GM23338 (cell line): Measurements from ENCODE around the gene IDH3A. TPM values are rescaled to one million over a fixed set of nuclear protein-coding genes. Genes with fewer than 3 reads are reported as not detected.

Source experiments
- ATAC-seq: fragments of 200-7000 bp; cut with Tn5 transposase; 3 replicates; pipeline ENCODE4 v1.9.1; 2020
- DNase-seq: peaks from one replicate; pipeline ENCODE4 v3.0.0-alpha.2; 2015; ENCODE audit warnings: low spot score
- H2AFZ ChIP-seq: fragments of 200-600 bp; sonication (generic); 2 replicates; pipeline ENCODE4 v1.8.0; 2016; ENCODE audit warnings: antibody characterized with exemption, mild to moderate bottlenecking, moderate library complexity
- H3F3A ChIP-seq: fragments of 200-600 bp; sonication (generic); replicated peaks from 2 replicates; pipeline ENCODE4 v1.8.0; 2017; ENCODE audit warnings: antibody characterized with exemption, mixed run types, low read depth
- H3K27ac ChIP-seq: fragments of 200-600 bp; sonication (generic); 2 replicates; pipeline ENCODE4 v1.6.1; 2016; ENCODE audit warnings: low read depth
- H3K27me3 ChIP-seq: fragments of 200-600 bp; sonication (generic); 2 replicates; pipeline ENCODE4 v1.8.0; 2016; ENCODE audit warnings: mild to moderate bottlenecking, mixed run types, moderate library complexity; ENCODE audit not compliant: insufficient read depth
- H3K36me3 ChIP-seq: fragments of 200-600 bp; sonication (generic); 2 replicates; pipeline ENCODE4 v1.8.0; 2016; ENCODE audit warnings: mild to moderate bottlenecking; ENCODE audit not compliant: insufficient read depth
- H3K4me1 ChIP-seq: fragments of 200-600 bp; sonication (generic); 2 replicates; pipeline ENCODE4 v1.8.0; 2016; ENCODE audit warnings: mild to moderate bottlenecking, moderate library complexity; ENCODE audit not compliant: insufficient read depth
- H3K4me2 ChIP-seq: fragments of 200-600 bp; sonication (generic); 2 replicates; pipeline ENCODE4 v1.7.1; 2017; ENCODE audit warnings: mixed run types
- H3K4me3 ChIP-seq: fragments of 200-600 bp; sonication (generic); 2 replicates; pipeline ENCODE4 v1.6.1; 2016; ENCODE audit warnings: mixed run types
- H3K79me2 ChIP-seq: fragments of 200-600 bp; sonication (generic); replicated peaks from 2 replicates; pipeline ENCODE4 v1.8.0; 2017; ENCODE audit warnings: mild to moderate bottlenecking; ENCODE audit not compliant: insufficient read depth
- H3K9me2 ChIP-seq: fragments of 200-600 bp; sonication (generic); 2 replicates; pipeline ENCODE4 v1.8.0; 2017; ENCODE audit not compliant: insufficient read depth
- H4K20me1 ChIP-seq: fragments of 200-600 bp; sonication (generic); replicated peaks from 2 replicates; pipeline ENCODE4 v1.8.0; 2017; ENCODE audit warnings: mild to moderate bottlenecking; ENCODE audit not compliant: insufficient read depth
- H3K27ac Mint-ChIP-seq: 2 replicates; pipeline ENCODE4 v1.8.0; 2020; ENCODE audit warnings: inconsistent platforms, mild to moderate bottlenecking, moderate library complexity, mixed read lengths
- H3K27me3 Mint-ChIP-seq: 3 replicates; pipeline ENCODE4 v1.8.0; 2022; ENCODE audit warnings: low read depth, mild to moderate bottlenecking, moderate library complexity, mixed read lengths, inconsistent platforms; ENCODE audit not compliant: insufficient read depth, poor library complexity
- H3K36me3 Mint-ChIP-seq: 3 replicates; pipeline ENCODE4 v1.8.0; 2021; ENCODE audit warnings: low read depth, mild to moderate bottlenecking, inconsistent platforms, moderate library complexity, mixed read lengths
- H3K4me1 Mint-ChIP-seq: 3 replicates; pipeline ENCODE4 v1.8.0; 2020; ENCODE audit warnings: mild to moderate bottlenecking, inconsistent platforms, mixed read lengths
- H3K4me3 Mint-ChIP-seq: 3 replicates; pipeline ENCODE4 v1.8.0; 2021; ENCODE audit warnings: moderate library complexity, mild to moderate bottlenecking, inconsistent platforms, mixed read lengths
- H3K9me3 Mint-ChIP-seq: 3 replicates; pipeline ENCODE4 v1.8.0; 2020; ENCODE audit warnings: moderate library complexity, mild to moderate bottlenecking, inconsistent platforms, mixed read lengths
- CTCF ChIP-seq, 2 experiments: fragments of 200-600 bp in 1 of 2; sonication (generic) in 1 of 2; conservative IDR thresholded peaks; 2 replicates each; pipeline versions ENCODE4 v1.5.1 to v1.6.1; 2016 to 2017; ENCODE audit warnings: antibody characterized with exemption in 2 of 2, low read depth in 2 of 2, mild to moderate bottlenecking in 2 of 2, moderate library complexity in 1 of 2
- JUNB ChIP-seq: IDR thresholded peaks from one replicate; pipeline ENCODE4 v1.6.1; 2016; ENCODE audit warnings: antibody characterized with exemption; ENCODE audit not compliant: unreplicated experiment
- REST ChIP-seq: IDR thresholded peaks from one replicate; pipeline ENCODE4 v1.6.1; 2018; ENCODE audit warnings: antibody characterized with exemption; ENCODE audit not compliant: unreplicated experiment
- ZNF462 ChIP-seq: fragments of 250-450 bp; sonication (Bioruptor Pico); IDR thresholded peaks from 2 replicates; pipeline ENCODE4 v1.5.0; 2020; ENCODE audit warnings: mild to moderate bottlenecking, moderate library complexity
- polyA plus RNA-seq: library from polyadenylated mRNA; unstranded; fragments of >200 nt; fragmentation: Nextera tagmentation; extraction: Ambion mirVana; gene quantifications from 2 replicates; pipeline ENCODE4 v1.2.1, GENCODE V29; 2016
- total RNA-seq: library from RNA; depleted of rRNA; stranded (reverse); fragments of >200 nt; shearing (Covaris generic); gene quantifications from 2 replicates; pipeline ENCODE4 v1.2.3, GENCODE V29; 2014

IDH3A gene
- total and polyA plus RNA-seq, 2 experiments from 2014 or later: 24.1 to 41.6 TPM

GRCh38 chr15:78194568-78194925 lies 45.4 kb downstream of the IDH3A start (continued):
- TF ChIP-seq CTCF (conservative IDR thresholded peaks at IDR 0.05; ENCODE audit: low read depth in 2 of 2) (no peak; a peak in 1 of 4 replicates), REST (no peak)

GRCh38 chr15:78195735-78196201 lies 46.6 kb downstream of the IDH3A start:
- Histone ChIP-seq H3K36me3 (no peaks in the 10 kb centered on the region), H3K4me1 (no peaks in the 10 kb centered on the region), H3K4me3 (no peak overlapping the region), H2AFZ (no peak overlapping the region), H3K9me2 (no peaks in the 10 kb centered on the region), H3F3A (no peaks in the 10 kb centered on the region), H3K79me2 (no peaks in the 10 kb centered on the region), H4K20me1 (no peaks in the 10 kb centered on the region), H3K4me2 (no peak overlapping the region), H3K27ac (no peak overlapping the region), H3K27me3 (no peaks in the 10 kb centered on the region)
- ATAC-seq (peak; percentile 98), DNase-seq (peak; percentile 68)
- no peaks in the 10 kb centered on the region; the same call in 1 of the 3 replicates for H3K9me3 Mint-ChIP-seq
- H3K36me3 Mint-ChIP-seq: no peaks in the 10 kb centered on the region
- H3K4me3 Mint-ChIP-seq: no peak overlapping the region
- TF ChIP-seq CTCF (conservative IDR thresholded peaks at IDR 0.05; ENCODE audit: low read depth in 2 of 2) (peak; percentile 83 to 92), JUNB (no peak), ZNF462 (CRISPR knock-in tag) (no peak)
- H3K4me1 Mint-ChIP-seq: no peaks in the 10 kb centered on the region
- peaks cover 2% of the 10 kb centered on the region for H3K27me3 Mint-ChIP-seq
- H3K27ac Mint-ChIP-seq: no peak overlapping the region
